BLaER1 (cell line): ENCODE measurements around the gene ZNRF2.

ENCODE experiments used
- H3K27ac ChIP-seq: shearing (Covaris generic); formaldehyde crosslinking; 2 replicates; pipeline ENCODE4 v1.8.1; 2022
- H3K27me3 ChIP-seq: shearing (Covaris generic); formaldehyde crosslinking; 2 replicates; pipeline ENCODE4 v1.8.1; 2022
- H3K36me3 ChIP-seq: shearing (Covaris generic); formaldehyde crosslinking; 2 replicates; pipeline ENCODE4 v1.8.1; 2022
- H3K4me1 ChIP-seq: shearing (Covaris generic); formaldehyde crosslinking; 2 replicates; pipeline ENCODE4 v1.8.1; 2022
- H3K4me2 ChIP-seq: shearing (Covaris generic); formaldehyde crosslinking; 2 replicates; pipeline ENCODE4 v1.8.1; 2022
- H3K4me3 ChIP-seq: shearing (Covaris generic); formaldehyde crosslinking; 2 replicates; pipeline ENCODE4 v1.8.1; 2022
- H3K9ac ChIP-seq: shearing (Covaris generic); formaldehyde crosslinking; 2 replicates; pipeline ENCODE4 v1.8.1; 2022
- H3K9me3 ChIP-seq: shearing (Covaris generic); formaldehyde crosslinking; 2 replicates; pipeline ENCODE4 v1.8.1; 2022
- H4K20me1 ChIP-seq: shearing (Covaris generic); formaldehyde crosslinking; 2 replicates; pipeline ENCODE4 v1.8.1; 2022
- Cebpa-rat ChIP-seq: shearing (Covaris generic); IDR thresholded peaks from 2 replicates; pipeline ENCODE4 v1.8.1; 2022

ZNRF2 gene

DNA sequence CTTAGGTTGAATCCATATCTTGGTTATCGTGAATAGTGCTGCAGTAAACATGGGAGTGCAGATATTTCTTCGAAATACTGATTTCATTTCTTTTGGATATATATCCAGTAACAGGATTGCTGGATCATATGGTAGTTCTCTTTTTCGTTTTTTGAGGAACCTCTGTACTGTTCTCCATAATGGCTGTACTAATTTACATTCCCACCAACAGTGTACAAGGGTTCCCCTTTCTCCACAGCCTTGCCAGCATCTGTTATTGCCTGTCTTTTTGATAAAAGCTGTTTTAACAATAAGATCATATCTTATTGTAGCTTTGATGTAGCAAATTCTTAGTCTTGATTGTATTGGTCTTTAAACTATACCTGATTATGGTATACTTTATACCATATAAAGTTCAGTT is 45.3 kb downstream of the ZNRF2 start:
- peaks cover 27% of the 10 kb centered on the region for H3K36me3 ChIP-seq
- H3K27me3 ChIP-seq = no peaks in the 10 kb centered on the region
- peak overlapping the region; percentile 58; the same call in 1 of the 2 replicates for H3K4me2 ChIP-seq
- H3K27ac ChIP-seq = no peak overlapping the region
- no peak overlapping the region for H3K4me3 ChIP-seq
- H3K9me3 ChIP-seq = peaks cover 18% of the 10 kb centered on the region
- H3K9ac ChIP-seq = no peak overlapping the region
- H4K20me1 ChIP-seq = peaks cover 97% of the 10 kb centered on the region
- TF ChIP-seq Cebpa-rat = no peak
- H3K4me1 ChIP-seq = peaks cover 23% of the 10 kb centered on the region

DNA sequence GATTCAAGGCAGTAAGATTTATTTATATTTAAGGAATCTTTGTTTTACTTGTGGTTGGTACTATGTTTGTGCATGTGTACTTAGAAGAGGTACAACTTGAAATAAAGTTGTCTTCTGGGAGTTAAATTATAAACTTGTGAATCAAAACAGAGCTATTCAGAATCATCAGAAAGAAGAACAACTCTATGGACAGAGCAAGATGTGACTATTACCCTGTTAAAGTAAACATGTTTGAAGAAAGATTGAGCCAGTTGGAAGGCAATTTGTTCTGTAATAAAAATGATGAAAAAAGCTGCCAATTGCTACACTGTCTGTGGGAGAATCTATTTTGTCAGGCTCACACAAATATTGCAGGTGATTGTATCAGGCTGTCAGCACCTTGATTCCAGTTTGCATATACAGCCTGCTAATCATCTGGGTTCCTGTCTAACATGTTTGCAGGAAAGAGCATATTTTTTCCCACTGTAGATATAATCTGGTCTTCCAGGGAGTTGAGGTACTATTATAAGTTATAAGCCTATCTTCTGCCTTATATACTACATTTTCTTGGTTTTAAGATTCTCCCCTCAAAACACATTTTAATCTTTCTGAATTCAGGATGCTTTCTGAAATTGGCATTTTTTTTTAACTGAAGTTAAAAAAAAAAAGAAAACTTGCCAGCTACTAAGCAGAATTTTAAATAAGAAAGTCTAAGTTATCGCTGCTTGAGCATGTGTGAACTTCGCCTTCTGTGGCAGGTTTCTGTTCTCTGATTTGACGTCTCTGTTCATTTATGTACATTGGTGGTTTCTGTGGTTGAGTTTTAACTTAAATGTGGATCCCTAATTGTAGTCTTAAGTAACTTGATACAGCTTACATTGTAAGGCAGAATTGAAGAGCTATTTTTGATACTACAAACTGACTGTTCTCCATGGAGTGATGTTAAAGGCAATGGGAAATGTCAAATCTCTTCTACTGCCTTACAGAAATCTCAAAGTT is 46.0 kb downstream of the ZNRF2 start:
- Histone ChIP-seq H3K4me2 (peak overlapping the region; percentile 58), H4K20me1 (peaks cover 97% of the 10 kb centered on the region), H3K27ac (no peak overlapping the region), H3K36me3 (peaks cover 22% of the 10 kb centered on the region), H3K9me3 (peaks cover 18% of the 10 kb centered on the region), H3K27me3 (no peaks in the 10 kb centered on the region), H3K4me3 (no peak overlapping the region), H3K4me1 (peaks cover 23% of the 10 kb centered on the region), H3K9ac (no peak overlapping the region)
- no peak for TF ChIP-seq Cebpa-rat

GRCh38 chr7:30331338-30331737 is 46.9 kb downstream of the ZNRF2 start:
- TF ChIP-seq Cebpa-rat = no peak
- peak overlapping the region; percentile 58; the same call in 1 of the 2 replicates for H3K4me2 ChIP-seq
- peaks cover 17% of the 10 kb centered on the region for H3K36me3 ChIP-seq
- no peak overlapping the region for H3K9ac ChIP-seq
- H3K9me3 ChIP-seq = peaks cover 15% of the 10 kb centered on the region
- peaks cover 99% of the 10 kb centered on the region for H4K20me1 ChIP-seq
- no peak overlapping the region for H3K27ac ChIP-seq
- peaks cover 23% of the 10 kb centered on the region for H3K4me1 ChIP-seq
- no peak overlapping the region for H3K4me3 ChIP-seq
- H3K27me3 ChIP-seq = no peaks in the 10 kb centered on the region

DNA sequence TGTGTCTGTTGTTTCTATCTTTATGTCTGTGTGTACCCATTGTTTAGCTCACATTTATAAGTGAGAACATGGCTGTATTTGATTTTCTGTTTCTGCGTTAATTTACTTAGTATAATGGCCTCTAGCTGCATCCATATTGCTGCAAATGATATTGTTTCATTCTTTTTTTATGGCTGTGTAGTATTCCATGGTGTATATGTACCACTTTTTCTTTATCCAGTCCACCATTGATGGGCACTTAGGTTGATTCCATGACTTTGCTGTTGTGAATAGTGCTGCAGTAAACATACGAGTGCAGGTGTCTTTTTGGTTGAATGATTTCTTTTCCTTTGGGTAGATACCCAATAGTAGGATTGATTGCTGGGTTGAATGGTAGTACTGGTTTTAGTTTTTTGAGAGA is 48.2 kb downstream of the ZNRF2 start:
- Histone ChIP-seq H3K4me3 (no peak overlapping the region), H4K20me1 (peaks cover 99% of the 10 kb centered on the region), H3K4me1 (peaks cover 23% of the 10 kb centered on the region), H3K4me2 (no peak overlapping the region), H3K36me3 (peaks cover 14% of the 10 kb centered on the region; the same call in 1 of the 2 replicates), H3K27ac (no peak overlapping the region), H3K9me3 (peaks cover 13% of the 10 kb centered on the region; the same call in 1 of the 2 replicates), H3K27me3 (no peaks in the 10 kb centered on the region), H3K9ac (no peak overlapping the region)
- TF ChIP-seq Cebpa-rat = no peak

- H3K36me3 ChIP-seq = peaks cover 18% of the 10 kb centered on the region; the same call in 1 of the 2 replicates
- no peak overlapping the region for H3K4me2 ChIP-seq
- H3K9me3 ChIP-seq = peaks cover 31% of the 10 kb centered on the region
- no peak for TF ChIP-seq Cebpa-rat
- H4K20me1 ChIP-seq = peaks cover 76% of the 10 kb centered on the region
- no peak overlapping the region for H3K9ac ChIP-seq
- H3K4me3 ChIP-seq = no peak overlapping the region
- peaks cover 6% of the 10 kb centered on the region for H3K4me1 ChIP-seq
- H3K27ac ChIP-seq = no peak overlapping the region
- no peaks in the 10 kb centered on the region for H3K27me3 ChIP-seq
Measured at GRCh38 chr7:30335763-30336487, 51.5 kb downstream of the ZNRF2 start.

GRCh38 chr7:30344513-30344912 is 60.1 kb downstream of the ZNRF2 start:
- H4K20me1 ChIP-seq = peaks cover 81% of the 10 kb centered on the region
- no peak overlapping the region for H3K4me3 ChIP-seq
- no peak overlapping the region for H3K4me2 ChIP-seq
- peaks cover 3% of the 10 kb centered on the region; the same call in 1 of the 2 replicates for H3K36me3 ChIP-seq
- peaks cover 31% of the 10 kb centered on the region for H3K9me3 ChIP-seq
- H3K9ac ChIP-seq = no peak overlapping the region
- no peaks in the 10 kb centered on the region for H3K27me3 ChIP-seq
- no peak overlapping the region for H3K27ac ChIP-seq
- no peak for TF ChIP-seq Cebpa-rat
- H3K4me1 ChIP-seq = peaks cover 29% of the 10 kb centered on the region

- H3K4me1 ChIP-seq = peaks cover 38% of the 10 kb centered on the region
- peak overlapping the region; percentile 36 for H3K4me2 ChIP-seq
- H3K9ac ChIP-seq = no peak overlapping the region
- no peak overlapping the region for H3K4me3 ChIP-seq
- H3K36me3 ChIP-seq = 0 out of 2 replicates have a peak, but pooled peaks cover 3% of the 10 kb centered on the region
- H3K27ac ChIP-seq = peak overlapping the region; percentile 19; the same call in 1 of the 2 replicates
- H4K20me1 ChIP-seq = peaks cover 99% of the 10 kb centered on the region
- no peak for TF ChIP-seq Cebpa-rat
- H3K27me3 ChIP-seq = no peaks in the 10 kb centered on the region
- H3K9me3 ChIP-seq = peaks cover 7% of the 10 kb centered on the region
Measured at GRCh38 chr7:30347226-30348082, 63.1 kb downstream of the ZNRF2 start.

DNA sequence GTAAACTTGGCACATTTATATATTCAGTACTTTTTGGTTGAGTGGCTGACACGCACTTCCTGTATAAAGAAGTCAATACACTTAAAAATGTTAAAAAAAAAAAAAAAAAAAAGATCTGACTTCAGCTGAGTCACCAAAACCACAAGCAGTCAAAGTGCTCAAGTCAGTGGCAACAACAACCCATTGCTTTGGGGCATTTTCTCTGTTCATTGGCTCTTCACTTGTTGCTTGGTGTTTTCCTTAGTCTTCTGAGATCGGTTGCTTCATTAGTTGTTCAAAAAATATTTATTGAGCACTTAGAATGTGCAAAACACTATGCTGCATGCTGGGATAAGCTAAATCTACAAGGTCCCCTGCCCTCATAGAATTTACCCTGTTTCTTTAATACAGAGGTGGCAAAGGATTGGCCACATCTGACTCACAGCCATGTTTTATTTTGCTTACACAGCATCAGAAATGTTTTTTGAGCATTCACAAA is 63.7 kb downstream of the ZNRF2 start:
- peaks cover 38% of the 10 kb centered on the region for H3K4me1 ChIP-seq
- no peak overlapping the region for H3K4me3 ChIP-seq
- H4K20me1 ChIP-seq = peaks cover 100% of the 10 kb centered on the region

DNA sequence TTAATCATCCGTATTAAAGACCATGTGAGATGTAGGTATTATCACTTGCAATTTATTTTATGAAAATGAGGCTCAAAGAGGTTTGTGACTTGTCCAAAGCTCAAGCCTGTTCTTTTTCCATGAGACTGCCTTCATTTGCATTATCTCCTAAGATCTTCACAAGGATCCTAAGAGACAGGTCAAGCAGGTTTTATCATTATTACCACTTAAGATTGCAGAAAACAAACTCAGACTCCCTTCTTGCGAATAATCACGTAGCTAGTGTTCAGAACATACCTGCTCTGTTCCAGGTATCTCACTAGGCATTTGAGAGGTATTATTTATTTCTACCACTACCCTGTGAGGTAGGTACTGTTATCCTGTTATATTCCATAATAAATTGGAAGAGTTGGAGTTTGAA is 64.8 kb downstream of the ZNRF2 start:
- H3K27ac ChIP-seq = no peak overlapping the region
- no peak for TF ChIP-seq Cebpa-rat
- H3K9me3 ChIP-seq = no peaks in the 10 kb centered on the region
- no peak overlapping the region for H3K4me3 ChIP-seq
- H4K20me1 ChIP-seq = peaks cover 100% of the 10 kb centered on the region
- H3K9ac ChIP-seq = no peak overlapping the region
- no peaks in the 10 kb centered on the region for H3K36me3 ChIP-seq
- H3K4me1 ChIP-seq = peaks cover 34% of the 10 kb centered on the region
- H3K27me3 ChIP-seq = no peaks in the 10 kb centered on the region
- no peak overlapping the region for H3K4me2 ChIP-seq

More for the DNA sequence above, 63.7 kb downstream of the ZNRF2 start:
- peaks cover 1% of the 10 kb centered on the region for H3K9me3 ChIP-seq
- H3K27me3 ChIP-seq = no peaks in the 10 kb centered on the region
- 0 out of 2 replicates have a peak, but pooled peaks cover under 1% of the 10 kb centered on the region for H3K36me3 ChIP-seq
- no peak overlapping the region for H3K9ac ChIP-seq
- no peak overlapping the region for H3K27ac ChIP-seq
- no peak for TF ChIP-seq Cebpa-rat
- peak overlapping the region; percentile 36 for H3K4me2 ChIP-seq
